Left colon (tissue), 2 donors: ENCODE results near the gene TFDP2. TPM values are rescaled to one million over a fixed set of nuclear protein-coding genes. Genes with fewer than 3 reads are reported as not detected.
"Not testable (repeated sequence)": the region's sequence is repeated elsewhere in the genome, so short reads cannot be mapped to it uniquely, and the experiment has no call there.

Experiments used
- ATAC-seq: fragments of 200-7000 bp; cut with Tn5 transposase; one replicate; pipeline ENCODE4 v1.9.1; 2020; ENCODE audit warnings: mild to moderate bottlenecking, moderate library complexity
- DNase-seq, 2 donors: peaks; one replicate each; pipeline ENCODE4 v3.0.0-alpha.2; 2020
- intact Hi-C, 2 donors: fragments of 100-400 bp; cut with DNase I in 1 of 2; cut with micrococcal nuclease in 1 of 2; formaldehyde crosslinking; loops; one replicate each; pipeline versions ENCODE4 v1.11.2 to v1.14.0; 2022; cut with DNase I, micrococcal nuclease
- total RNA-seq, 2 donors: library from RNA; stranded (reverse); fragmentation: NEBNext Ultra II Directional; extraction: Animal tissue kit (Norgen Biotek cat#: 25700); gene quantifications; one replicate each; pipeline ENCODE4 v1.2.1, GENCODE V29; 2021
- donor health status: DM: no; HTN: no; CAD: no.
- donor health status: DM: yes; HTN: yes; CAD: no.

The TFDP2 gene
- total RNA-seq, 2 donors from 2014 or later, result 33.7 to 46.2 TPM

DNA sequence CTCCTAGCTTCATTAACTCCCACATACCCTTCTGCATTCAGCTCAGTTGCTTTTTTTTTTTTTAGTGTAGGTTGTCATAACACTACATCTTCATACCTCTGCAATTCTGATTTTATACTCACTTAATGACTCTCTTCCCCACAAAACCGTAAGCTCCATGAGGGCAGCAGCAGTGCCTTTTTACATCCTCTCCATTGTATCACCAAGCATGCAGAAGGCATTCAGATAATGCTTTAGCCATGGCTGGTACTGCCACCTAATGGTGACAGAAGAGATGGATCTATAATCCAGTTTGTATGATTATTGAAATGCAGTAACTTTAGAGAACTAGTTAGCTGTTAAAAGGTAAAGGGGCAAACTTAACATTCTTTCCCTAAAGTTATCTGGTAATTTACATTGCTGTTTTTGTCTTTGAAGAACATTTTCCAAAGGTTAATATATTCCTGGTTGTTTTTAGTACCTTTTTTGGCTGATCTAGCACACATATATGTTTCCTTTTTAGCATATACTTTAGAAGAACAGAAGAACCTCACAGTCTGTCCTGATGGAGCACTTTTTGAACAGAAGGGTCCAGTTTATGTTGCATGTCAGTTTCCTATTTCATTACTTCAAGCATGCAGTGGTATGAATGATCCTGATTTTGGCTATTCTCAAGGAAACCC lies 236.1 kb downstream of the TFDP2 start:
- peak; percentile 90 for ATAC-seq
- intact Hi-C loops, result loop anchor here in 1 of 2 donors (10.0 kb wide), 1 partner anchor 338 kb away; no protein-coding TSS in a partner anchor
- peak in 1 of 2 donors; percentile 30 for DNase-seq

GRCh38 chr3:141909986-141910385 lies 239.4 kb downstream of the TFDP2 start:
- not testable (repeated sequence) for DNase-seq, ATAC-seq
- intact Hi-C loops, result loop anchor here in 1 of 2 donors (10.0 kb wide), 1 partner anchor 335 kb away; no protein-coding TSS in a partner anchor

DNA sequence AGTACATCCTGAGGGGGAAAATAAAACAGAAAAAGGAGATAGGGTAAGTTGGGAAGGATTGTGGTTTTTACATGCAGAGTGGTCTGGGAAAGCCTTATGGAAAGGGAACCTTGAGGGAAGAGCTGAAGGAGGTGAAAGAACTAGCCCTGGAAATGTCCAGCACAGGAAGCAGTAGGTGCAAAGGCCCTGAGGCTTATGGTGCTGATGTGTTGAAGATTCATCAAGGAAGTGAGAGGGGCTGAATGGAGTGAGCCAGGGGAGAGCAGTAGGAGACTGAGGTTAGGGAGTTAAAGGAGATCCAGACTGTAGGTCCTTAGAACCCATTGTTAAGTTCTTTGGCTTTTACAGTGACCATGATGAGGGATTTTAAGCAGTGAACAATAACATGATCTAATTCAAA lies 239.9 kb downstream of the TFDP2 start:
- no peak for ATAC-seq
- intact Hi-C loops, result no loop called here

GRCh38 chr3:141905129-141905528 lies 244.2 kb downstream of the TFDP2 start:
- DNase-seq, result no peak
- no peak for ATAC-seq
- intact Hi-C loops, result no loop called here

More for the DNA sequence above, 239.9 kb downstream of the TFDP2 start:
- no peak for DNase-seq

DNA sequence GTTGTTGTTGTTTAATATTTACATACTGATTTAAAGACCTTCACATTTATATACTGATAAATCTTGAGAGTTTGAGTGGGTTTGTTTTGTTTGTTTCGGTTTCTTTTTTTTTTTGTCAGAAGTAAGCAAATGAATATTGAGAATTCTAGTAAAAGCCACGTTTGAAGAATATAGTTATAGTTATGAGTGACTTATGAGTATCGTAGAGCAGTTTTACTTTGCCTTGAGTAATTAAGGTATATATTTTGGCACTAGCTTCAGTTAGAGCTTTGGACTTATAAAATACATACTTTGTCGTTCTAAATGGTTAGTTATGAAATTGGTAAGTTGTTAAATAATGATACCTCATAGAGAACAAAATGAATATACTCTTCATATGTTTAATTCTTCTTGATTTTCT lies 245.1 kb downstream of the TFDP2 start:
- no peak for DNase-seq
- intact Hi-C loops, result no loop called here

DNA sequence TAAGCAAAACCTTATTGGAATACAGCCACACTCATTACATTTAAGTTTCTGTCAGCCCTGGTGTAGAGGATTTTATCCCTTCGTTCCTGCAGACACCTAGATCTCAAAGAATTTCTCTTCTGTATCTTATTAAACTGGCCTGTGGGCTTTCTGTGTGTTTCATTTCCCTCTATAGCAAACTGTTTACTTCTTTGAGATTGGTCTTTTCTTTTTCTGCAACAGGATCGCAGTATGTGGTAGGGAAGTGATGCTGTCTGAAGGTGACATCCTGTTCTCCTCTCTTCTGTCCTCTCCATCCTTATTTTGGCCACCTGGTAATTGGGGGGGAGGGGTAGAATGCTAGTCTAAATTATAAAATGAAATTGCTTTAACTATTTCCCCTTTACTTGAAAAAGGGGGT lies 247.4 kb downstream of the TFDP2 start:
- ATAC-seq (no peak), DNase-seq (no peak)
- intact Hi-C loops, result no loop called here

More for the DNA sequence above, 245.1 kb downstream of the TFDP2 start:
- ATAC-seq, result no peak

DNA sequence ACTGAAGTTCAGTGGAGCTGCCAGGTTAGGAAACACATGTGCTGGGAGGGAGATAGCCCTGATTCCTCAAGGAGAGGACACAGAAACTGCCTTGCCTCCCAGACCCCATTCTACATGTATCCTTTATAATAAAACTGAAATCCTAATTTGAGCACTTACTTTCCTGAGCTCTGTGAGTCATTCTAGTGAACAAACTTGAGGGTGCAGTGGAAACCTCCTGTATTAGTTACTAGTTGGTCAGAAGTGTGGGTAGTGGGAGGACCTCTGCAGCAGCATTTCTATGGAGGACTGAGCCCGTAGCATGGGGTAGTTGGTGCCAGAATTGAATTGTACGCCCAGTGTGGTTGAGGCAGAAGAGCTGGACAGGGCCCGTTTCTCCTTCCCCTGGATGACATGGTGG lies 249.0 kb downstream of the TFDP2 start:
- no peak for DNase-seq
- ATAC-seq, result no peak
- intact Hi-C loops, result no loop called here

GRCh38 chr3:141898908-141899307 lies 250.4 kb downstream of the TFDP2 start:
- intact Hi-C loops, result no loop called here
- no peak for DNase-seq
- no peak for ATAC-seq

GRCh38 chr3:141895731-141896130 lies 253.6 kb downstream of the TFDP2 start:
- intact Hi-C loops, result no loop called here
- no peak for DNase-seq
- ATAC-seq, result no peak

DNA sequence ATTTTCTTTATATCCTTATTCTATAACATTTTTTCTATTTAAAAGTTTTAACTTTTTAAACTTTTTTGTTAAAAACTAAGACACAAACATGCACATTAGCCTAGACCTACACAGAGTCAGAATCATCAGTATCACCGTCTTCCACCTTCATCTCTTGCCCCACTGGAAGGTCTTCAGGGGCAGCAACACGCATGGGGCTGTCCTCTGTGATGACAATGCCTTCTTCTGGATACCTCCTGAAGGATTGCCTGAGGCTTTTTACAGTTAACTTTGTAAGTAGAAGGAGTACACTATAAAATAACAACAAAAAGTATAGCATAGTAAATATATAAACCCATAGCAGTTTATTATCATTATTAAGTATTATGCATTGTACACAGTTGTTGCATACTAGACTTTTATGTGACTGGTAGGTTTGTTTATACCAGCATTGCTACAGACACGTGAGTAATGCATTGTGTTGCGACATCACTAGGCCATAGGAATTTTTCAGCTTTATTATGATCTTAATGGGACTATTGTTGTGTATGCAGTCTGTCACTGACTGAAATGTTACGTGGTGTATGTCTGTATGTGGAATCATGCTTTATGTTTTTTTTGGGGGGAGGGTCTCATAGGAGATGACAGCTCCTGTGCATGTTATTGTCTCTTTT lies 254.7 kb downstream of the TFDP2 start:
- intact Hi-C loops, result no loop called here
- ATAC-seq (peak; percentile 54), DNase-seq (no peak)

Other genes starting within 250 kb of the TFDP2 start
- 10 to 100 TPM; 40.1 to 59.5 TPM for gene GK5, start 76.0 kb upstream of the TFDP2 start, total RNA-seq